IMR-90 (cell line): ENCODE results near the gene RARB.

ENCODE experiments used
- BHLHE40 ChIP-seq: fragments of 150-350 bp; IDR thresholded peaks from 2 replicates; pipeline ENCODE4 v1.6.1; 2016; ENCODE audit warnings: mild to moderate bottlenecking, low read depth, low read length
- CEBPB ChIP-seq: IDR thresholded peaks from 2 replicates; pipeline ENCODE4 v1.6.1; 2012; ENCODE audit warnings: low read depth, low read length, improper control_type of control experiment
- CHD1 ChIP-seq: IDR thresholded peaks from 2 replicates; pipeline ENCODE4 v1.6.1; 2012; ENCODE audit warnings: low read depth, low read length, improper control_type of control experiment
- FOS ChIP-seq: fragments of 150-350 bp; IDR thresholded peaks from 2 replicates; pipeline ENCODE4 v1.6.1; 2016; ENCODE audit warnings: low read depth, low read length
- MAZ ChIP-seq: IDR thresholded peaks from 2 replicates; pipeline ENCODE4 v1.6.1; 2012; ENCODE audit warnings: low read depth, mild to moderate bottlenecking, low read length, improper control_type of control experiment, moderate library complexity, borderline replicate concordance
- MXI1 ChIP-seq: IDR thresholded peaks from 2 replicates; pipeline ENCODE4 v1.6.1; 2012; ENCODE audit warnings: low read depth, mild to moderate bottlenecking, low read length, moderate library complexity, borderline replicate concordance
- POLR2A ChIP-seq: IDR thresholded peaks from 2 replicates; pipeline ENCODE4 v1.6.1; 2012; ENCODE audit warnings: mild to moderate bottlenecking, low read depth, low read length
- RAD21 ChIP-seq: IDR thresholded peaks from 2 replicates; pipeline ENCODE4 v1.6.1; 2012; ENCODE audit warnings: low read length, improper control_type of control experiment
- RCOR1 ChIP-seq: IDR thresholded peaks from 2 replicates; pipeline ENCODE4 v1.6.1; 2012; ENCODE audit warnings: mild to moderate bottlenecking, low read length, improper control_type of control experiment; ENCODE audit not compliant: insufficient replicate concordance
- RFX5 ChIP-seq: IDR thresholded peaks from 2 replicates; pipeline ENCODE4 v1.8.0; 2012; ENCODE audit warnings: low read depth, mild to moderate bottlenecking, low read length, moderate library complexity
- SMC3 ChIP-seq: fragments of 150-350 bp; IDR thresholded peaks from 2 replicates; pipeline ENCODE4 v1.6.1; 2016; ENCODE audit warnings: low read depth, mild to moderate bottlenecking, antibody characterized with exemption, low read length, moderate library complexity
- TF ChIP-seq, protein P1 (sequence below): conservative IDR thresholded peaks from 2 replicates; pipeline ENCODE4 v1.5.1; 2012; ENCODE audit warnings: mild to moderate bottlenecking, low read depth, low read length, improper control_type of control experiment
- TF ChIP-seq, protein P2 (sequence below): fragments of 150-350 bp; IDR thresholded peaks from 2 replicates; pipeline ENCODE4 v1.6.1; 2017; ENCODE audit warnings: mild to moderate bottlenecking, antibody characterized with exemption, low read length, low read depth

DNA sequence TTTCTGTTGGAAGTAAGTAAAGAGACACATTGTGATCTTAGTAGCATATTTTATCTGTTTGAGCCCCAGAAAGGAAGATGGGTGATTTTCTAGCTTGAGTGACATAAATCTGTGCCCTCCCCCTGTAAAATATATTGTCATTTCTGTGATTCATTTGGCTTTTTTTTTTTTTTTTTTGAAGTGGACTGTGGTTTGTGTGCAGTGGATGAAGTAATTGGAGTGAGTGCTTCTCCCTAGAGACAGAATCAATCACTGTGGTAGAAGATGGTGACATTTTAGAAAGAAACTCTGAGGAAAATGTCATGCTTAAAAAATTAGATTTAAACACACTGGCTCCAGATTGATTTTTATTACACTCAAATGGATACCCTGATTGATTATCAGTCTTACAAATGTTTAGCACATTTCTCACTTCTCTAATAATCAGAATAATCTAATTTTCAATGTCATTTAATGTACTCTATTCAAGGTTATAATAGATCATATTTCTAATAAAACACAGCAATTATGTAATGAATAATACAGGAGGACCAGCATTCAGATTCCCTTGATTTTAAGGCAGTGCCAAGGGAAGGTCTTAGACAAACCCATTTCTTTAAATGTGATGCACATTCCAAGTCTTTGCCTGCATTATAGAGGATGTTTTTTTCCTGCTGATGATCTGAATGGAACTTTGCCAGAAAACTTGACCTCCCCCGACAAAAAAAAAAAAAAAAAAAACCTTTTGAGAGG lies 120.0 kb downstream of the RARB start:
- TF ChIP-seq, protein P1, sequence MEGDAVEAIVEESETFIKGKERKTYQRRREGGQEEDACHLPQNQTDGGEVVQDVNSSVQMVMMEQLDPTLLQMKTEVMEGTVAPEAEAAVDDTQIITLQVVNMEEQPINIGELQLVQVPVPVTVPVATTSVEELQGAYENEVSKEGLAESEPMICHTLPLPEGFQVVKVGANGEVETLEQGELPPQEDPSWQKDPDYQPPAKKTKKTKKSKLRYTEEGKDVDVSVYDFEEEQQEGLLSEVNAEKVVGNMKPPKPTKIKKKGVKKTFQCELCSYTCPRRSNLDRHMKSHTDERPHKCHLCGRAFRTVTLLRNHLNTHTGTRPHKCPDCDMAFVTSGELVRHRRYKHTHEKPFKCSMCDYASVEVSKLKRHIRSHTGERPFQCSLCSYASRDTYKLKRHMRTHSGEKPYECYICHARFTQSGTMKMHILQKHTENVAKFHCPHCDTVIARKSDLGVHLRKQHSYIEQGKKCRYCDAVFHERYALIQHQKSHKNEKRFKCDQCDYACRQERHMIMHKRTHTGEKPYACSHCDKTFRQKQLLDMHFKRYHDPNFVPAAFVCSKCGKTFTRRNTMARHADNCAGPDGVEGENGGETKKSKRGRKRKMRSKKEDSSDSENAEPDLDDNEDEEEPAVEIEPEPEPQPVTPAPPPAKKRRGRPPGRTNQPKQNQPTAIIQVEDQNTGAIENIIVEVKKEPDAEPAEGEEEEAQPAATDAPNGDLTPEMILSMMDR, result no peak
- TF ChIP-seq RAD21 (no peak), POLR2A (no peak), SMC3 (no peak), BHLHE40 (no peak), CHD1 (no peak), FOS (no peak), RCOR1 (no peak), RFX5 (no peak), MXI1 (no peak), MAZ (no peak), CEBPB (no peak)
- TF ChIP-seq, protein P2, sequence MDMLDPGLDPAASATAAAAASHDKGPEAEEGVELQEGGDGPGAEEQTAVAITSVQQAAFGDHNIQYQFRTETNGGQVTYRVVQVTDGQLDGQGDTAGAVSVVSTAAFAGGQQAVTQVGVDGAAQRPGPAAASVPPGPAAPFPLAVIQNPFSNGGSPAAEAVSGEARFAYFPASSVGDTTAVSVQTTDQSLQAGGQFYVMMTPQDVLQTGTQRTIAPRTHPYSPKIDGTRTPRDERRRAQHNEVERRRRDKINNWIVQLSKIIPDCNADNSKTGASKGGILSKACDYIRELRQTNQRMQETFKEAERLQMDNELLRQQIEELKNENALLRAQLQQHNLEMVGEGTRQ, result no peak
